ENCODE results near the gene PRKG2.
A peak's percentile ranks its signal among the peaks of the same experiment; 100 is the strongest.

PRKG2 gene

DNA sequence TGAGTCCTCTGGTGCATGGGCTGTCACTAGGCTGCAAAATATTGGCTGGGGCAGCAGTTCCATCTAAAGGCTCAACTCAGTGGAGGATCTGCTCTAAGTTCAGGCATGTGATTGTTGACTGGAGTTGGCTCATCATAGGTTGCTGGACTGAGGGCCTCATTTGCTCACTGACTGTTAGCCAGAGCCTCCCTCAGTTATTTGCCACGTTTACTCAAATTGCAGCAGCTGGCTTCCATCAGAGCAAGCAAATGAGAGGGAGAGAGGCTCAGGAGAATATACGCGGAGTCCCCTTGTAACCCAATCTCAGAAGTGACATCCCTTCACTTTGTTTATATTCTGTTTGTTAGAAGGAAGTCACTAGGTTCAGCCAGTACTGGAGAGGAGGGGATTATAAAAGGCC lies 130.4 kb downstream of the PRKG2 start:
- TF ChIP-seq TCF12 (IDR thresholded peaks at IDR 0.05; ENCODE audit: low read depth), result no peak
- no peak for TF ChIP-seq FOXM1 (IDR thresholded peaks at IDR 0.05; ENCODE audit: borderline replicate concordance, low read depth)
- no peak for TF ChIP-seq CREB1 (IDR thresholded peaks at IDR 0.05; ENCODE audit: low read depth)
- TF ChIP-seq REST (IDR thresholded peaks at IDR 0.05; ENCODE audit: low read depth), result no peak
- TF ChIP-seq TEAD4 (IDR thresholded peaks at IDR 0.05), result no peak
- TF ChIP-seq NFIC (IDR thresholded peaks at IDR 0.05), result no peak
- TF ChIP-seq ZBTB7A (IDR thresholded peaks at IDR 0.05; ENCODE audit: low read depth), result no peak
- no peak for TF ChIP-seq EGR1 (IDR thresholded peaks at IDR 0.05)
- no peak for TF ChIP-seq YY1 (IDR thresholded peaks at IDR 0.05; ENCODE audit: low read depth)
- TF ChIP-seq TAF1 (IDR thresholded peaks at IDR 0.05; ENCODE audit: low read depth), result no peak
- TF ChIP-seq, protein P1, sequence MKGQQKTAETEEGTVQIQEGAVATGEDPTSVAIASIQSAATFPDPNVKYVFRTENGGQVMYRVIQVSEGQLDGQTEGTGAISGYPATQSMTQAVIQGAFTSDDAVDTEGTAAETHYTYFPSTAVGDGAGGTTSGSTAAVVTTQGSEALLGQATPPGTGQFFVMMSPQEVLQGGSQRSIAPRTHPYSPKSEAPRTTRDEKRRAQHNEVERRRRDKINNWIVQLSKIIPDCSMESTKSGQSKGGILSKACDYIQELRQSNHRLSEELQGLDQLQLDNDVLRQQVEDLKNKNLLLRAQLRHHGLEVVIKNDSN (IDR thresholded peaks at IDR 0.05), result no peak
- no peak for TF ChIP-seq EP300 (IDR thresholded peaks at IDR 0.05; ENCODE audit: borderline replicate concordance)
- no peak for TF ChIP-seq RAD21 (IDR thresholded peaks at IDR 0.05; ENCODE audit: low read depth)
- TF ChIP-seq CEBPB (IDR thresholded peaks at IDR 0.05), result no peak
- TF ChIP-seq MAX (IDR thresholded peaks at IDR 0.05), result no peak

DNA sequence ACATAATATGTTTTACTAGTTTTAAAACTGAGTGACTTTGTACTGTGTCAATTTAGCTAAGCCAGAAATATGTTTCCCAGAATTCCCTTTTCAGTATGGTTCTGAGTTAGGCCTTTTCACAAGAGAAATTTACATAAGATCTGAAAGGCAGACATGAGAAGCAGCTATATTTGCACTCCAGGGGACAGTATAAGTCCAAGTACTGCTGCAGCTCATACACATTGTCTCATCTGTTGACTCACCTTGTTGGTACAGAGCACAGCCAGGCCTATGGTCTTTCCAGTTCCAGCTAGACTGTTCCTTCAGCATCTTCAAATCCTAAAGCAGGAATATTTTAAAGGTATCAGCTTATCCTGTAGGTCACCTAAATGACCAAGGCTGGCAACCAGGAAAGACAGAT lies 131.0 kb downstream of the PRKG2 start:
- no peak for TF ChIP-seq TCF12 (IDR thresholded peaks at IDR 0.05; ENCODE audit: low read depth)

- TF ChIP-seq TCF12 (IDR thresholded peaks at IDR 0.05; ENCODE audit: low read depth), result no peak
- TF ChIP-seq FOXM1 (IDR thresholded peaks at IDR 0.05; ENCODE audit: borderline replicate concordance, low read depth), result no peak
These were observed 133.9 kb downstream of the PRKG2 start for GRCh38 chr4:81081156-81081555.

- TF ChIP-seq ZBTB7A (IDR thresholded peaks at IDR 0.05; ENCODE audit: low read depth) (no peak), CREB1 (IDR thresholded peaks at IDR 0.05; ENCODE audit: low read depth) (no peak), CEBPB (IDR thresholded peaks at IDR 0.05) (no peak), TEAD4 (IDR thresholded peaks at IDR 0.05) (no peak), YY1 (IDR thresholded peaks at IDR 0.05; ENCODE audit: low read depth) (no peak), TAF1 (IDR thresholded peaks at IDR 0.05; ENCODE audit: low read depth) (no peak), EGR1 (IDR thresholded peaks at IDR 0.05) (no peak), MAX (IDR thresholded peaks at IDR 0.05) (no peak), NFIC (IDR thresholded peaks at IDR 0.05) (no peak), RAD21 (IDR thresholded peaks at IDR 0.05; ENCODE audit: low read depth) (no peak), TCF12 (IDR thresholded peaks at IDR 0.05; ENCODE audit: low read depth) (no peak), FOXM1 (IDR thresholded peaks at IDR 0.05; ENCODE audit: borderline replicate concordance, low read depth) (no peak), EP300 (IDR thresholded peaks at IDR 0.05; ENCODE audit: borderline replicate concordance) (no peak), REST (IDR thresholded peaks at IDR 0.05; ENCODE audit: low read depth) (no peak)
- TF ChIP-seq, protein P1 (IDR thresholded peaks at IDR 0.05), result no peak
These were observed 144.0 kb downstream of the PRKG2 start for GRCh38 chr4:81071013-81071412.

GRCh38 chr4:81069706-81070331 lies 145.2 kb downstream of the PRKG2 start:
- TF ChIP-seq RAD21 (IDR thresholded peaks at IDR 0.05; ENCODE audit: low read depth), result peak; percentile 90
- no peak for TF ChIP-seq ZBTB7A (IDR thresholded peaks at IDR 0.05; ENCODE audit: low read depth)
- no peak for TF ChIP-seq EP300 (IDR thresholded peaks at IDR 0.05; ENCODE audit: borderline replicate concordance)
- no peak for TF ChIP-seq REST (IDR thresholded peaks at IDR 0.05; ENCODE audit: low read depth)
